Keratinocyte (primary cell): Measurements from ENCODE around the gene OR52I1. TPM values are rescaled to one million over a fixed set of nuclear protein-coding genes. Genes with fewer than 3 reads are reported as not detected.

Source experiments
- DNase-seq: peaks from one replicate; pipeline ENCODE4 v3.0.0-alpha.2; 2011; ENCODE audit warnings: low read depth, missing footprints, low spot score
- FAIRE-seq: peaks from 2 replicates; lab custom pipeline; 2011; peaks lifted over from hg19 to GRCh38; lab: Jason Lieb, UNC
- H2AFZ ChIP-seq: 2 replicates; pipeline ENCODE4 v1.6.0; 2012; ENCODE audit warnings: low read length, control low read depth, inconsistent platforms; ENCODE audit not compliant: control insufficient read depth
- H3K27ac ChIP-seq: 2 replicates; pipeline ENCODE4 v1.5.1; 2011; ENCODE audit warnings: low read length; ENCODE audit not compliant: control insufficient read depth, insufficient read depth
- H3K27me3 ChIP-seq: 3 replicates; pipeline ENCODE4 v1.6.0; 2011; ENCODE audit warnings: low read length; ENCODE audit not compliant: control insufficient read depth, insufficient read depth; ENCODE audit errors: extremely low read depth
- H3K36me3 ChIP-seq, 2 experiments: 2 replicates in 1 of 2; 3 replicates in 1 of 2; pipeline ENCODE4 v1.5.1; 2011; ENCODE audit warnings: low read length in 2 of 2, mild to moderate bottlenecking in 1 of 2; ENCODE audit not compliant: control insufficient read depth in 2 of 2, insufficient read depth in 2 of 2; ENCODE audit errors: extremely low read depth in 1 of 2
- H3K4me1 ChIP-seq: 3 replicates; pipeline ENCODE4 v1.5.1; 2011; ENCODE audit warnings: low read length; ENCODE audit not compliant: control insufficient read depth, insufficient read depth; ENCODE audit errors: extremely low read depth
- H3K4me2 ChIP-seq: 3 replicates; pipeline ENCODE4 v1.6.0; 2011; ENCODE audit warnings: low read depth, low read length; ENCODE audit not compliant: control insufficient read depth, insufficient read depth; ENCODE audit errors: extremely low read depth
- H3K4me3 ChIP-seq, 3 experiments: fragments of 200-600 bp in 1 of 3; sonication (generic) in 1 of 3; 2 replicates in 2 of 3; 3 replicates in 1 of 3; pipeline ENCODE4 v1.5.1; 2011 to 2016; ENCODE audit warnings: low read length in 3 of 3, mild to moderate bottlenecking in 3 of 3, control low read depth in 2 of 3, inconsistent platforms in 1 of 3, low read depth in 1 of 3, mixed read lengths in 1 of 3, mixed run types in 1 of 3, moderate library complexity in 1 of 3; ENCODE audit not compliant: control insufficient read depth in 2 of 3, insufficient read depth in 2 of 3; ENCODE audit errors: extremely low read depth in 1 of 3
- H3K79me2 ChIP-seq: 2 replicates; pipeline ENCODE4 v1.6.0; 2012; ENCODE audit warnings: low read length; ENCODE audit not compliant: control insufficient read depth, insufficient read depth
- H3K9ac ChIP-seq: 3 replicates; pipeline ENCODE4 v1.6.0; 2011; ENCODE audit warnings: low read length; ENCODE audit not compliant: control insufficient read depth, insufficient read depth; ENCODE audit errors: extremely low read depth
- H3K9me1 ChIP-seq: 3 replicates; pipeline ENCODE4 v1.6.0; 2011; ENCODE audit warnings: low read length; ENCODE audit not compliant: control insufficient read depth, insufficient read depth; ENCODE audit errors: extremely low read depth
- H3K9me3 ChIP-seq: 2 replicates; pipeline ENCODE4 v1.5.1; 2012; ENCODE audit warnings: low read depth, low read length; ENCODE audit not compliant: control insufficient read depth
- H4K20me1 ChIP-seq: 3 replicates; pipeline ENCODE4 v1.6.0; 2011; ENCODE audit warnings: low read length; ENCODE audit not compliant: control insufficient read depth, insufficient read depth; ENCODE audit errors: extremely low read depth
- EZH2 ChIP-seq: IDR thresholded peaks from one replicate; pipeline ENCODE4 v1.6.1; 2012; ENCODE audit warnings: inconsistent platforms, mild to moderate bottlenecking, low read length, moderate library complexity
- dilution Hi-C: fragments of 300-500 bp; cut with MboI; formaldehyde crosslinking; loops from one replicate; pipeline ENCODE4 v1.7.0; 2020; ENCODE audit warnings: low sequenced_read_pairs; ENCODE audit not compliant: extremely low pct_ligation_motif_present
- polyA plus RNA-seq, 5 experiments: library from polyadenylated mRNA; depleted of rRNA in 3 of 5; stranded (reverse) in 3 of 5; stranded (forward) in 1 of 5; unstranded in 1 of 5; fragments of >200 nt; gene quantifications; 1 replicate in 1 of 5; 2 replicates in 3 of 5; 3 replicates in 1 of 5; pipeline versions ENCODE4 v1.2.1 to v1.2.3, GENCODE V29; 2011 to 2012; ENCODE audit warnings: missing spikeins in 2 of 5, low read depth in 1 of 5, low replicate concordance in 1 of 5
- TF ChIP-seq, protein P1 (sequence below), 3 experiments: IDR thresholded peaks in 1 of 3; conservative IDR thresholded peaks in 1 of 3; optimal IDR thresholded peaks in 1 of 3; 2 replicates in 2 of 3; 3 replicates in 1 of 3; pipeline versions ENCODE3 to v1.5.1; 2011; ENCODE audit warnings: low read length in 3 of 3, mild to moderate bottlenecking in 3 of 3, moderate library complexity in 2 of 3, control low read depth in 1 of 3, inconsistent platforms in 1 of 3; ENCODE audit not compliant: insufficient read depth in 2 of 3; ENCODE audit errors: extremely low read depth in 1 of 3

OR52I1 gene
- polyA plus RNA-seq, 1 donor (not counting 4 experiments of a cell fraction or from before 2014, with no cell fraction given), result not detected

- H3K36me3 ChIP-seq, result no peaks in the 10 kb centered on the region
- H3K27me3 ChIP-seq, result no peaks in the 10 kb centered on the region
- no peaks in the 10 kb centered on the region for H3K79me2 ChIP-seq
- H2AFZ ChIP-seq, result no peak overlapping the region
- H3K9ac ChIP-seq, result no peak overlapping the region
- no peaks in the 10 kb centered on the region for H4K20me1 ChIP-seq
- H3K4me2 ChIP-seq, result no peak overlapping the region
- H3K9me1 ChIP-seq, result no peaks in the 10 kb centered on the region
- no peak overlapping the region for H3K4me3 ChIP-seq
- FAIRE-seq (no peak), DNase-seq (no peak)
- TF ChIP-seq, protein P1, sequence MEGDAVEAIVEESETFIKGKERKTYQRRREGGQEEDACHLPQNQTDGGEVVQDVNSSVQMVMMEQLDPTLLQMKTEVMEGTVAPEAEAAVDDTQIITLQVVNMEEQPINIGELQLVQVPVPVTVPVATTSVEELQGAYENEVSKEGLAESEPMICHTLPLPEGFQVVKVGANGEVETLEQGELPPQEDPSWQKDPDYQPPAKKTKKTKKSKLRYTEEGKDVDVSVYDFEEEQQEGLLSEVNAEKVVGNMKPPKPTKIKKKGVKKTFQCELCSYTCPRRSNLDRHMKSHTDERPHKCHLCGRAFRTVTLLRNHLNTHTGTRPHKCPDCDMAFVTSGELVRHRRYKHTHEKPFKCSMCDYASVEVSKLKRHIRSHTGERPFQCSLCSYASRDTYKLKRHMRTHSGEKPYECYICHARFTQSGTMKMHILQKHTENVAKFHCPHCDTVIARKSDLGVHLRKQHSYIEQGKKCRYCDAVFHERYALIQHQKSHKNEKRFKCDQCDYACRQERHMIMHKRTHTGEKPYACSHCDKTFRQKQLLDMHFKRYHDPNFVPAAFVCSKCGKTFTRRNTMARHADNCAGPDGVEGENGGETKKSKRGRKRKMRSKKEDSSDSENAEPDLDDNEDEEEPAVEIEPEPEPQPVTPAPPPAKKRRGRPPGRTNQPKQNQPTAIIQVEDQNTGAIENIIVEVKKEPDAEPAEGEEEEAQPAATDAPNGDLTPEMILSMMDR (optimal IDR thresholded peaks at IDR 0.05 in 1 of 3, IDR thresholded peaks at IDR 0.05 in 1 of 3, conservative IDR thresholded peaks at IDR 0.05 in 1 of 3; ENCODE audit: extremely low read depth in 1 of 3, insufficient read depth in 2 of 3, low read length in 3 of 3), result no peak
- no peak for TF ChIP-seq EZH2
- no peaks in the 10 kb centered on the region for H3K9me3 ChIP-seq
- dilution Hi-C loops, result no loop called here
- H3K4me1 ChIP-seq, result no peaks in the 10 kb centered on the region
- H3K27ac ChIP-seq, result no peak overlapping the region
These were observed 16.1 kb upstream of the OR52I1 start for GRCh38 chr11:4577761-4578160.

DNA sequence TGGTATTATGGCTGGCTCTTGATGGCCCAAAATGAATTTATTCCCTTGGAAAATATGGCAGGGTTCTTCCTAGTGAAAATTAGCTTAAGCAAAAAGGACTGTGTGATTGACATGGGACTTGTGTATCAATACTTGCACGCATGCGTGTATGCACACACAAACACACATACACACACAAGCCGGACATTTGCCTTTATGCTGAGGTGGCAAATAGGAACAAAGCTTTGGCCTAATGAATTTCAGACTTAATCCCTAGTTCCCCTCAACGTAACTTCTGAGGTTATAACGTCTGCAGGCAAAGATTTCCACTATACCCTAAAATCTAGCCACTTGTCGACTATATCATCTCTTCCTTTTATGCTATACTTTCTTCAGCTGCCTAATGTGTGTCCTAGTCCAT is 15.2 kb upstream of the OR52I1 start:
- Histone ChIP-seq H2AFZ (no peak overlapping the region), H3K9ac (no peak overlapping the region), H3K36me3 (no peaks in the 10 kb centered on the region), H3K27me3 (no peaks in the 10 kb centered on the region), H3K79me2 (no peaks in the 10 kb centered on the region), H3K27ac (no peak overlapping the region), H3K9me1 (no peaks in the 10 kb centered on the region), H3K9me3 (no peaks in the 10 kb centered on the region), H3K4me2 (no peak overlapping the region), H4K20me1 (no peaks in the 10 kb centered on the region), H3K4me1 (no peaks in the 10 kb centered on the region), H3K4me3 (no peak overlapping the region)
- TF ChIP-seq, protein P1 (optimal IDR thresholded peaks at IDR 0.05 in 1 of 3, IDR thresholded peaks at IDR 0.05 in 1 of 3, conservative IDR thresholded peaks at IDR 0.05 in 1 of 3; ENCODE audit: extremely low read depth in 1 of 3, insufficient read depth in 2 of 3, low read length in 3 of 3), result no peak
- no peak for TF ChIP-seq EZH2
- dilution Hi-C loops, result no loop called here
- no peak for FAIRE-seq
- no peak for DNase-seq
